ENCODE results near the gene TAS2R40. TPM values are rescaled to one million over a fixed set of nuclear protein-coding genes. Genes with fewer than 3 reads are reported as not detected.

Gene TAS2R40
- not detected in 2 replicates for polyA plus RNA-seq (2011; rRNA removed)
- polyA plus RNA-seq (2012; cell fraction: cytosol; rRNA removed) = not detected in 2 replicates
- polyA plus RNA-seq (2012; cell fraction: nucleus; rRNA removed) = not detected in 2 replicates
- polyA plus RNA-seq (2017; fragmentation: RNase III; extraction: RNeasy Plus Mini Kit Qiagen cat#74134 plus additional on column Dnase treatment) = not detected in 3 replicates
- polyA minus RNA-seq (2011; rRNA and poly(A)+ RNA removed) = not detected in 2 replicates

GRCh38 chr7:143221737-143222136 is at the start of gene TAS2R40:
TSS of gene TAS2R40 (plus strand) at chr7:143222037. CDS start at chr7:143222079, 42 bp downstream.
- FAIRE-seq (no peak), ATAC-seq (no peak), DNase-seq (ENCODE audit: low read depth in 1 of 2, low spot score in 1 of 2) (no peak)
- TF ChIP-seq ZNF302 (CRISPR knock-in tag; IDR thresholded peaks at IDR 0.05) (no peak), CBX2 (IDR thresholded peaks at IDR 0.05; ENCODE audit: borderline replicate concordance, low read depth) (no peak)
- Histone ChIP-seq H3K27ac (no peak within 1 kb of the TSS), H3K4me3 (no peak within 1 kb of the TSS), H3K4me2 (no peak within 1 kb of the TSS), H3K4me1 (no peaks in the 10 kb centered on the region), H3K9me3 (no peaks in the 10 kb centered on the region)
- POLR2A ChIA-PET = interaction anchor here (0.5 kb wide), 1 partner anchor 244 kb away, joined by 6 read pairs; no protein-coding TSS in a partner anchor
- 26% methylated on average over 3 of the region's 3 CpGs for WGBS (ENCODE audit: missing lambda C conversion rate)
- CTCF ChIA-PET = interaction anchor here (1.5 to 3.7 kb wide), 2 partner anchors 18 to 589 kb away, joined by 3 to 22 read pairs; no protein-coding TSS in a partner anchor

- H3K4me1 ChIP-seq = peaks cover 10% of the 10 kb centered on the region; the same call in 1 of the 3 replicates
- H3K4me2 ChIP-seq = peak overlapping the region; percentile 76
- H3K9me3 ChIP-seq = 0 out of 3 replicates have a peak, but pooled peaks cover 5% of the 10 kb centered on the region
- ATAC-seq (peak; percentile 56 to 76; a peak in 4 of 6 replicates), FAIRE-seq (no peak), DNase-seq (ENCODE audit: low read depth in 1 of 2, low spot score in 1 of 2) (peak; percentile 22 to 29)
- peak overlapping the region; percentile 17; the same call in 2 of the 3 replicates for H3K4me3 ChIP-seq
- ChIA-PET CTCF (interaction anchor here (1.4 to 1.6 kb wide), 3 partner anchors 43 to 169 kb away, joined by 3 to 5 read pairs (median 3); no protein-coding TSS in a partner anchor), POLR2A (no interaction called here)
- 3% methylated on average over 4 of the region's 4 CpGs for WGBS (ENCODE audit: missing lambda C conversion rate)
- TF ChIP-seq TFCP2L1 (CRISPR knock-in tag; IDR thresholded peaks at IDR 0.05) (no peak), RFX5 (IDR thresholded peaks at IDR 0.05) (no peak), NR3C1 (IDR thresholded peaks at IDR 0.05) (no peak), JUN (IDR thresholded peaks at IDR 0.05) (no peak), EP300 (IDR thresholded peaks at IDR 0.05) (no peak), TP53 (CRISPR knock-in tag; IDR thresholded peaks at IDR 0.05) (no peak), CEBPB (IDR thresholded peaks at IDR 0.05) (no peak), MAX (IDR thresholded peaks at IDR 0.05) (no peak), ZNF302 (CRISPR knock-in tag; IDR thresholded peaks at IDR 0.05) (no peak), CBX8 (IDR thresholded peaks at IDR 0.05) (no peak), REST (IDR thresholded peaks at IDR 0.05) (no peak), POLR2A (IDR thresholded peaks at IDR 0.05; ENCODE audit: low read length) (no peak), RNF2 (IDR thresholded peaks at IDR 0.05; ENCODE audit: borderline replicate concordance, low read depth) (no peak), NPAS2 (CRISPR knock-in tag; IDR thresholded peaks at IDR 0.05; ENCODE audit: borderline replicate concordance) (no peak), CBX2 (IDR thresholded peaks at IDR 0.05; ENCODE audit: borderline replicate concordance, low read depth) (no peak), CHD2 (IDR thresholded peaks at IDR 0.05; ENCODE audit: low read length, partially characterized antibody) (no peak)
- peak overlapping the region; percentile 51 to 53; a peak in 5 of 6 replicates for H3K27ac ChIP-seq
Measured at GRCh38 chr7:143172354-143172753, 49.5 kb upstream of the TAS2R40 start.

- CTCF ChIA-PET = interaction anchor here (1.1 kb wide), 1 partner anchor 39 kb away, joined by 3 read pairs; no protein-coding TSS in a partner anchor
- Histone ChIP-seq H3K4me3 (no peak overlapping the region), H3K4me1 (peaks cover 10% of the 10 kb centered on the region; the same call in 1 of the 3 replicates), H3K9me3 (peaks cover 10% of the 10 kb centered on the region; the same call in 2 of the 3 replicates), H3K27ac (no peak overlapping the region), H3K4me2 (no peak overlapping the region)
- no peak for ATAC-seq
- DNase-seq (ENCODE audit: low read depth in 1 of 2, low spot score in 1 of 2) = no peak
- POLR2A ChIA-PET = no interaction called here
- WGBS (ENCODE audit: missing lambda C conversion rate) = 61% methylated on average over 5 of the region's 5 CpGs
- no peak for FAIRE-seq
- TF ChIP-seq RCOR1 (IDR thresholded peaks at IDR 0.05; ENCODE audit: low read depth, low read length) = no peak
- TF ChIP-seq ZSCAN20 (CRISPR knock-in tag; IDR thresholded peaks at IDR 0.05) = no peak
- no peak for TF ChIP-seq NPAS2 (CRISPR knock-in tag; IDR thresholded peaks at IDR 0.05; ENCODE audit: borderline replicate concordance)
- TF ChIP-seq CHD2 (IDR thresholded peaks at IDR 0.05; ENCODE audit: low read length, partially characterized antibody) = no peak
- no peak for TF ChIP-seq RARB (CRISPR knock-in tag; IDR thresholded peaks at IDR 0.05)
- no peak for TF ChIP-seq HOXB13 (CRISPR knock-in tag; IDR thresholded peaks at IDR 0.05; ENCODE audit: low read depth)
- TF ChIP-seq CHD4 (IDR thresholded peaks at IDR 0.05; ENCODE audit: borderline replicate concordance) = no peak
- no peak for TF ChIP-seq BHLHE40 (IDR thresholded peaks at IDR 0.05; ENCODE audit: low read depth, low read length)
- no peak for TF ChIP-seq REST (IDR thresholded peaks at IDR 0.05)
- no peak for TF ChIP-seq TFCP2L1 (CRISPR knock-in tag; IDR thresholded peaks at IDR 0.05)
- TF ChIP-seq POLR2AphosphoS2 (conservative IDR thresholded peaks at IDR 0.05; ENCODE audit: low read length) = no peak
- TF ChIP-seq USF2 (IDR thresholded peaks at IDR 0.05) = no peak
Measured at GRCh38 chr7:143176128-143176527, 45.7 kb upstream of the TAS2R40 start.

Data from A549 (cell line).